Measurements from ENCODE around the gene ATAD3A. TPM values are rescaled to one million over a fixed set of nuclear protein-coding genes. Genes with fewer than 3 reads are reported as not detected.
A peak's percentile ranks its signal among the peaks of the same experiment; 100 is the strongest.
"Not testable (repeated sequence)": the region's sequence is repeated elsewhere in the genome, so short reads cannot be mapped to it uniquely, and the experiment has no call there.

The ATAD3A gene
- polyA plus RNA-seq, 1 donor = 23.1 TPM

DNA sequence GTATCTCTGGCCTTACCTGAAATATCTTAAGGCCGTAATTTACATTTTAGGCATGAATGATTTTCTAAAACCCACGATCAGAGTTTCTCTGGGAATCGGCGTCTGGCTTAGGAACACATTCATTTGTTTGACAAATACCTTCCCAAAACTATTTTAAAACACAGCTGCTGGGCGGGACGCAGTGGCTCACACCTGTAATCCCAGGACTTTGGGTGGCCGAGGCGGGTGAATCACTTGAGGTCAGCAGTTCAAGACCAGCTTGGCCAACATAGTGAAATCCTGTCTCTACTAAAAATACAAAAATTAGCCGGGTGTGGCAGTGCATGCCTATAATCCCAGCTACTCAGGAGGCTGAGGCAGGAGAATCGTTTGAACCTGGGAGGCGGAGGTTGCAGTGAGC, 45.0 kb downstream of the ATAD3A start:
- not testable (repeated sequence) for DNase-seq

DNA sequence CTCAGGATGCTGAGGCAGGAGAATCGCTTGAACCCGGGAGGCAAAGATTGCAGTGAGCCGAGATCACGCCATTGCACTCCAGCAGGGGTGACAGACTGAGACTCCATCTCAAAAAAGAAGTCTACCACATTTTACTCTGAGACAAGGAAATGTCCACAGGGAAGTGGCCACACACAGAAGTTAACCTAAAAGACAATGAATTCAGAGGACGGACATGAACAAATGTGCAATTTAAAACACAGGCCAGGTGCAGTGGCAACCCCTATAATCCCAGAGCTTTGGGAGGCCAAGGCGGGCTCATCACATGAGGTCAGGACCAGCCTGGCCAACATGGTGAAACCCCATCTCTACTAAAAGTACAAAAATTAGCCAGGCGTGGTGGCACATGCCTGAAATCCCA, 45.7 kb downstream of the ATAD3A start:
- not testable (repeated sequence) for DNase-seq

DNA sequence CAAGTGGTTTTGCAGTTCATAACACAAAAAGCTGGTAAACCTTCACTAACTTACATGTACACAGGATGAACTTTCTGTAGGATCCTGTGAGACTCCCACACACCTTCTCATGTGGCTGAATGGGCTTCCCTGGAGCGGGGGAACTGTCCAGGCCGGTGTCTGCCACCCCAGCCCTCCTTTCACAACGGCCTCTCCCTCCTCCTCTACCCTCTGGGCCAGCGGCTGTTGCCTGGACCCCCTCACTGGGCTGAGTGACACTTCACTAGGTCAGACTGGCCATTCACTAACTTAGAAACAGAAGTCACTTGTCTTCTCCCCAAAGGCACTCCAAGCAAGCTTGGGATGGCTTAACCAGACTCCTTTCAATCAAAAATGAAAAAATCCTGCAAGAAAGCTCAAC, 46.6 kb downstream of the ATAD3A start:
- DNase-seq = no peak

GRCh38 chr1:1559066-1559465, 47.1 kb downstream of the ATAD3A start:
- no peak for DNase-seq

DNA sequence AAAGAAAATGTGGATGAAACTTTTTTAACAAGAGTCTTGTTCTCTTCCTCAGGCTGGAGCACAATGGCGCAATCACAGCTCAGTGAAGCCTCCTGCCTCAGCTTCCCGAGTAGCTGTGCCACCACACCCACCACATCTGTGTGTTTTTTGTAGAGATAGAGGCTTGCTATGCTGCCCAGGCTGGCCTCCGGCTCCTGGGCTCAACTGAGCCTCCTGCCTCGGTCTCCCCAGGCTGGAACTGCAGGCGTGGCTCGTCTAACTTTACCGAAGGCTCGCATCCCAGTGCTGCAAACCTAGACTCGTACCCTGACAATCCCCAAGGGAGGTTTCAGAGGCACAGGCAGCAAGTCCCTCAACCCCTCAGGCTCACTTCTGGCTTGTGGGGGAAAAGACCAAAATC, 48.2 kb downstream of the ATAD3A start:
- no peak for DNase-seq

DNA sequence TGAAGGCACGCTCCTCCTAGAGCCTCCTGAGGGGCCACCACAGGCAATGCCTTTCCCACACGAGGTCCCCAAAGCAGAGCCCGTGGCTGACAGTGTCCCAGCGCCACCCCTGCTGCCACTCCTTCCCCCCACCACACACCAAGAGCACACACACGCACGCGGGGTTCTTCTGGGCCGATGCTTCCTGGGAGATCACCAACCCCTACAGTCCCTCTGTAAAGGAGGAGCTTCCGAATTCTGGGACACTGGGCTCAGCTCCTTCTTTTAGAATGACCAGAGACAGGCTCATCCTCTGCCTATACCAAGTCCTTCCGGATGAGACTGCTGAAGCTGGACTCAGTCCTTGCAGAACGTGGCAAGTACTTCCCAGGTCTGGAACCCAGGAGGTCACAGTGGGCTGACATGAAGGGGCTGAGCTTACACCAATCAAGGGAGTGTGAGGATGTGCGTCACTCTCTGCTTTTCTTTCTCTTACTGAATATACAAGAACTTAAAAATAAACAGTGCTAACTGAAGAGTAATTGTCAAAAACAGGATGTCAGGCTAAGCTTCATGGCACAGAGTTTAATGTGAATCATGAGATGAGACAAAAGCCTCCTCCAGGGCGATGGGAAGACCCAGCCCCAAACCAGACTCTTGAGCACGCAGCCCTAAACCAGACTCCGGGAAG, 50.0 kb downstream of the ATAD3A start:
- no peak for DNase-seq

DNA sequence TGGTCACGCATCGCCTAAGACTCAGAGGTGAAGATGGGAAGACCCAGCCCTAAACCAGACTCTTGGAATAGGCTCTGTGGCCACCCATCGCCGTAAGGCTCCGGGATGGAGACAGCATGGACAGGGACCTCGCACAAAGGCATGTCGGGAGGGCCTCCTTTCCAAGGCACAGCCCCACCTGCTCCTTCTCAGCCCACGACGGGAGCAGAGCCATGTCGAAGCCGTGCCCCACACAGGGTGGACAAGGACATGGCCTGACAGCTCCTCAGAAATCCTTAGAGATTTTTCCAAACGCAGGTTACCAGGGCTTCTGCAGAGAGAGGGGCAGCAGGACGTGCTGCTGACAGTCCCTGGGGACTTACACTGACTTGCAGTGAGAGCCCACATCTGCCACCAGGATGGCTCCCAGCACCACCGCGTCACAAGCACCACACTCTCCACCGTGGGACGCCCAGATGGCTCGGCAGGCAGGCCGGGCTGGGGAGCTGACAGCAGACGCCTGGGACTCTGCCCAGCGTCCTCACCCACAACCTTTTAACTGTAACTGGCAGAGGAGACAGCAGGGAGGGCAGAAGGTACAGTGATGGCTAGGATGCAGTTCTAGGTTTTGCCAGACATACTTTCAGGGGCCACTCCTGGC, 50.7 kb downstream of the ATAD3A start:
- DNase-seq = no peak

DNA sequence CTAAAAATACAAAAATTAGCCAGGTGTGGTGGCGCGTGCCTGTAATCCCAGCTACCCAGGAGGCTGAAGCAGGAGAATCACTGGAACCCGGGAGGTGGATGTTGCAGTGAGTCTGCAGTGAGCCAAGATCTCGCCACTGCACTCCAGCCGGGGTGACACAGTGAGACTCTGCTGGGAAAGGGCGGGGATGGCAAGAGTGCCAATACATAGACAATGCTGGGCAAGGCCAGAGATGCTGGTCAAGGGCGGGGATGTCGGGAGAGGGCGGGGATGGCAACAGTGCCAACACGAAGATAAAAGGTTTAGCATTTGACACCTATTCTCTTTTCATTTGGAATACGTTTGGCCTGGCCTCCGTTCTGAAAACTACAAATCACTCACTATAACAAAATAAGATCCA, 51.7 kb downstream of the ATAD3A start:
- DNase-seq = no peak

- no peak for DNase-seq
Measured at GRCh38 chr1:1564268-1564667, 52.3 kb downstream of the ATAD3A start.

- DNase-seq = no peak
Measured at GRCh38 chr1:1565340-1565739, 53.4 kb downstream of the ATAD3A start.

GRCh38 chr1:1567152-1567875, 55.4 kb downstream of the ATAD3A start:
- no peak for DNase-seq

GRCh38 chr1:1567891-1568291, 55.9 kb downstream of the ATAD3A start:
- no peak for DNase-seq

DNA sequence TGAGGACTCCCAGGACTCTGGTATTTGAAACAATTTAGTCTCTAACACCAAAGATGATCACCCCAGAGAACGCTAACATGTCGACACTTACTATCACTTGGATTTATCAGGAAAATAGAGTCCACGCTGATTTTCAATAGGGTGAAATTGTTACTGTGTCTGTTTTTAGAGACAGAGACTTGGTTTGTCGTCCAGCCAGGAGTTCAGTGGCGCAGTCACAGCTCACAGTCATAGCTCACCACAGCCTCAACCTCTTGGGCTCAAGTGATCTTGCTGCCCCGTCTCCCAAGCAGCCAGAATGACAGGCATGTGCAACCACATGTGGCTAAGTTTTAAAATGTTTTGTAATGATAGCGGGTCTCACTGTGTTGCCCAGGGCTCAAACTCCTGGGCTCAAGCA, 57.4 kb downstream of the ATAD3A start:
- no peak for DNase-seq

DNA sequence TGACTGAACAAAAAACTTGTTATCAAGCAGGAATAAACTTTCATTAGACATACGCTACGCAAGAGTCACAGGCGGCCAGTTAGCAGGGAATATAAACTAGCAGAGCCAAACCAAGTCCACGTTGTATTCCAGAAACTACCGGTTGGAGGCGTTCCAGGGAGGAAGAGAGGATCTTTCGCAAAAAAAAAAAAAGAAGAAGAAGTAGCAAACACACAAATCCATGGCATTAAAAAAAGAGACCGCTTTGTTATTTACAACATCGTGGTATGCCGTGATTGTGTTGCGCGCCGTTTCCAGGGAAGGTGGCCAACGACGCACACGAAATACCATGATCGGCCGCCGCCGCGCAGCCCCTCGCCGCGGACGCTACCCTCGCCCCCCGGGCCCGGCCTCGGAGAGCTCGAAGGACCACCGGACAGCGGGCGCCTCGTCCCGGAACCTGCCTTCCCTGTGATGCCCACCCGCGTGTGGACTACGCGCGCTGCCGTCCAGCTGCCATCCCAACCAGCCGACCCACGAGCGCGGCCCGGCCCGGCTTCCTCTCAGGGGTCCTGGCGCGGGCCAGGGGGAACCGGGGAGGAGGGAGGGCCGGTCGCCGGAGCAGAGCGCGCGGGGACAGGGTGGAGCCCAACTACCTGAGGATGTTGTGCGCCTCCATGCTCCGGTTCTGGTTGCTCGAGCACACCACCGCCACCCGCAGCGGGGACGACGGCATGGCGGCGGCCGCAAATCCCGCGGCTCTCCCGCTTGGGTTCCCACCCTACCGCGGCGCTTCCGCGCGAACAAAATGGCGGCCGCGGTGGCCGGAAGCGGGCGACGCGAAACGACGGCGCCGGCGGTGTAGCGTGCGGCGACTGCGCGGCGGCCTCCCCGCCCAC, 62.1 kb downstream of the ATAD3A start:
- no peak for DNase-seq

DNA sequence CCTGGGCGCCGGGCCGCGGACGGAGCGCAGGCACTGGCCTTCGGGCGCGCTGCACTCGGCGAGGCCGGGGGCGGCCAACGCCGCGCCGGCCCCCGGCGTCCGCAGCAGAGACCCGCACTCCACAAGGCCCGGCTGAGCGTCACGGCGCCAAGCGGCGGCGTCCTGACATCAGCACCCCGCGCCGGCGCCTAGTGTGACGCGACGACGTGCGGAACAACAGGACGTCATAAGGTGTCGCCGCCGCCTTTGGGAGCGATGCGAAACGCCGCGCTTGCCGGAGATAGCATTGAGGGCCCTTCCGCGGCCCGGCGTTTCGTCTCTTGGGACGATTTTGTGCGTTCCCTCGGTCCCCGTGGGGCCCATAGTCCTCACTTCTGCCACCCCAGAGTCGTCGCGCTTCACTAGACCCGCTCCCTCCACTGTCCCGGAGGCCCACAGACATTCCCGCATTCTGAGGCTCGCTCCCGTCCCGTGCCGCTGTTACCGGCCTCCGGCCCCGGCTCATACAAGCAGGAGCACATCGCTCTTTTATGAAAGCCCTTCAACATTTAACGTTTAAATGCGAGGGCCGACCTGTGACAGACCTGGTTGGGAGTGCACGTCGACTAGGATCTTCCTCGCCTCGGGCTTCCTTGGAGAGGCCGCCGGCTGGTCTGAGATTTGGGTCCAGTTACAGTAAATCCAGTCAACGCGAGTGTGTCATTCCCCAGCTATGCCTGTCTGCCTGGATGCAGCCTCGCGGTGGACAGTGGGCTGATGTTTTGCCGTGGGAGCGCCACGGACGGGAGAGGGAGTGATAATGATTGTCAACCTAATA, 63.0 kb downstream of the ATAD3A start, which contains the start of gene SSU72:
SSU72 (minus strand) TSS at position 143 of the 817 bp plus-strand sequence. CDS start 306 bp downstream, outside the sequence.
- DNase-seq = peak; percentile 95

DNA sequence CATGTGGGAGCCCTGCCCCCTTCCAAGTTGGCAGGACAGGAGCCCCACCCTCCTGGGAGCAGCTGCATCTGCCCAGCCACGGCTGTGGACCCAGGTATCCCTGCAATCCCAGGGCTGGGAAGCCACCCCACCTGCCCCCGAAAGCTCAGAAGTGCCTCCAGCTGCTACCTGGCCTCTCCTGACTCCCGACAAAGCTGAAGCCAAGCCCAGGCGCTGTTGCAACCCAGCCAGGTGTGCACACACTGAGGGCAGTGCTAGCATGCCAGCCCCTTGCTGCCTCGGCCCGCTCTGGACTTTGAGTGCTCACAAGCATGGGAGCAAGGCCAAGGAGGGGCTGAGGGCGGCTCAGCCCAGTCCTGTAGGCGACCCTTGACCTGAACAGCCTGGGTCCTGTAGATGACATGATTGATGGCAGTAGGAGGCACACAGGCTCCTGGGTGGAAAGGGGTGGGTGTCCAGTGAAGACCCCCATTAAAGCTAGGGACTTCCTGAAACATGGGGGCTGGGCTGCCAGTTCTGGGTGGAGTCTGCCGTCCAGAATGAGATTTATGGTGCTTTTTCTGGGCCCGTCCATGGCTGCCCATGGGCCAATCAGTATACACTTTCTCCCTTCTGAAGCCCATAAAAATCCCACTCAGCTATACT, 65.5 kb downstream of the ATAD3A start:
- no peak for DNase-seq

DNA sequence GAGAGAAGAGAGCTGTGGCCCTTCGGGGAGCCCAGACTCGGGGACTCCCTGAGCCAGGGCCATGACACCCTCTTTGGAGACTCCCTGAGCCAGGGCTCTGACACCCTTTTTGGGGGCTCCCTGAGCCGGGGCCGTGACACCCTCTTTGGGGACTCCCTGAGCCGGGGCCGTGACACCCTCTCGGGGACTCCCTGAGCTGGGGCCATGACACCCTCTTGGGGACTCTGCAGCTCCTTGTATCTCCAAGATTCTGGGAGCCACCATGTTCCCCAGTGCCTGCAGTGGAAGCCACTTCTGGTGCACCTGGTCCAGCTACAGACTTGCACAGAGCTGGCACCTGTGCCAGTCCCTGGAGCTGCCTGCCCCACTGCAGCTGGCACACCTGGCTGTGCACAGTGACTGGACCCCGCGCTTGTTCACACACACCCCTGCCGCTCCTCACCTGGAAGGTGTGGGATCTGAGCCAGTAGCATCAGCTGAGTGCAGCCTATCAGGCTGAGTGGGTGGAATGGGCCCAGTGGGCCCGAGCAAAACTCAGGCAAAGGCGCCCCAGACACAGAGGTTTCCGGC, 66.5 kb downstream of the ATAD3A start:
- no peak for DNase-seq

- no peak for DNase-seq
Measured at GRCh38 chr1:1582585-1583346, 70.8 kb downstream of the ATAD3A start.

DNA sequence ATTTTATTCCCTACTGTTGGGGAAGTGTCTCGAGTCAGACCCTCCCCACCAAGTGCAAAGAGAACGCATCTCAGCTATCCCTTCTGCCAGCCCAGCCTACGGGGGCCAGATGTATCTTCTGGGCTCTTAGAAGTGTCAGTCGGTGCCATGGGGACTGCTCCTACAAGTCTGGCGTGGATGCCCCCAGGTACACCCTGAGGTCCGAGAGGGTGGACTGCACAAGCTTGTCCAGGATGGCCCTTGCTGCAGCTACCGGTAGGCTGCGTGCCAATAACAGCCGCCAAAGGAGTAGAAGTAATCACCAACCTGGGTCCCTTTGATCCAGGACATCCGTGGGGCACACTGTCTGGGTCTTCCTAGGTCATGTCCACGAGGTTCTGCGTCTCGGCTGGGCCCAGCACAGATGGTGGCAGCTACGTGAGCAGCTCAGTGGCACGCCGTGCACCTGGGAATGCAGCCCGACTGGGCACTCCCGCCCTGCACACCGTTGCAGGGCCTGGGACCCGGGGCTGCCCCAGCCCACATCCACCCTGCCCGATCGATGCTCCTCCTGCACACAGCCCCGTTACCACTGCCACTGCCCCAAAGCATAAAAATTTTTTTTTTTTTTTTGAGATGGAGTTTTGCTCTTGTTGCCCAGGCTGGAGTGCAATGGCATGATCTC, 71.5 kb downstream of the ATAD3A start:
- DNase-seq = no peak
